Hepatocyte (in vitro differentiated cells): Measurements from ENCODE around the gene CARS1.

ENCODE experiments used
- EZH2phosphoT487 ChIP-seq: fragments of 200-600 bp; sonication (generic); IDR thresholded peaks from one replicate; pipeline ENCODE4 v1.6.1; 2018; ENCODE audit warnings: antibody characterized with exemption, mild to moderate bottlenecking, low read depth, moderate library complexity; ENCODE audit not compliant: unreplicated experiment, severe bottlenecking
- TF ChIP-seq, protein P1 (sequence below): fragments of 200-600 bp; sonication (generic); IDR thresholded peaks from 2 replicates; pipeline ENCODE4 v1.5.1; 2016; ENCODE audit warnings: antibody characterized with exemption, mild to moderate bottlenecking; ENCODE audit not compliant: poor library complexity

DNA sequence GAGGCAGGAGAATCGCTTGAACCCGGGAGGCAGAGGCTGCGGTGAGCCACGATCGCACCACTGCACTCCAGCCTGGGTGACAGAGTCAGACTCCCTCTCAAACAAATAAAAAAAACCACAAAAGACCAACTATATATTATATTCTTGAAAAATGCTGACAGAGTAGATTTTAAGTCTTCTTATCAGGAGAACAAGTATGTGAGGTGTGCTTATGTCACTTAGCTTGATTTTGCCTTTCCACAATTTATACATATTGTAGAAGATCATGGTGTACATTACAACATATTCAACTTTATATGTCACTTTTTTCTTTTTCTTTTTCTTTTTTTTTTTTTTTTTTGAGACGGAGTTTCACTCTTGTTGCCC, 24.1 kb upstream of the CARS1 start:
- TF ChIP-seq, protein P1, sequence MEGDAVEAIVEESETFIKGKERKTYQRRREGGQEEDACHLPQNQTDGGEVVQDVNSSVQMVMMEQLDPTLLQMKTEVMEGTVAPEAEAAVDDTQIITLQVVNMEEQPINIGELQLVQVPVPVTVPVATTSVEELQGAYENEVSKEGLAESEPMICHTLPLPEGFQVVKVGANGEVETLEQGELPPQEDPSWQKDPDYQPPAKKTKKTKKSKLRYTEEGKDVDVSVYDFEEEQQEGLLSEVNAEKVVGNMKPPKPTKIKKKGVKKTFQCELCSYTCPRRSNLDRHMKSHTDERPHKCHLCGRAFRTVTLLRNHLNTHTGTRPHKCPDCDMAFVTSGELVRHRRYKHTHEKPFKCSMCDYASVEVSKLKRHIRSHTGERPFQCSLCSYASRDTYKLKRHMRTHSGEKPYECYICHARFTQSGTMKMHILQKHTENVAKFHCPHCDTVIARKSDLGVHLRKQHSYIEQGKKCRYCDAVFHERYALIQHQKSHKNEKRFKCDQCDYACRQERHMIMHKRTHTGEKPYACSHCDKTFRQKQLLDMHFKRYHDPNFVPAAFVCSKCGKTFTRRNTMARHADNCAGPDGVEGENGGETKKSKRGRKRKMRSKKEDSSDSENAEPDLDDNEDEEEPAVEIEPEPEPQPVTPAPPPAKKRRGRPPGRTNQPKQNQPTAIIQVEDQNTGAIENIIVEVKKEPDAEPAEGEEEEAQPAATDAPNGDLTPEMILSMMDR: no peak
- TF ChIP-seq EZH2phosphoT487: no peak
